ENCODE results near the gene GLYATL1. TPM values are rescaled to one million over a fixed set of nuclear protein-coding genes. Genes with fewer than 3 reads are reported as not detected.

GLYATL1 gene
- total RNA-seq = under 1 TPM in 1 of 4 donors, not detected in 3; 0.69 TPM

GRCh38 chr11:58939277-58939676, at the start of gene GLYATL1:
TSS of gene GLYATL1 (plus strand) at chr11:58939488. CDS start at chr11:58947088, 7,600 bp downstream.
- no peak for ATAC-seq (ENCODE audit: low FRiP score)
- no peak for TF ChIP-seq CTCF (IDR thresholded peaks at IDR 0.05)
- DNase-seq (ENCODE audit: low spot score) = no peak

GRCh38 chr11:58893899-58894298, 45.4 kb upstream of the GLYATL1 start:
- no peak for ATAC-seq (ENCODE audit: low FRiP score)
- no peak for DNase-seq (ENCODE audit: low spot score)
- TF ChIP-seq CTCF (IDR thresholded peaks at IDR 0.05) = no peak

GRCh38 chr11:58898106-58898505, 41.2 kb upstream of the GLYATL1 start:
- no peak for DNase-seq (ENCODE audit: low spot score)
- no peak for TF ChIP-seq CTCF (IDR thresholded peaks at IDR 0.05)
- ATAC-seq (ENCODE audit: low FRiP score) = no peak

GRCh38 chr11:58900479-58901420, 38.5 kb upstream of the GLYATL1 start:
- DNase-seq (ENCODE audit: low spot score) (no peak), ATAC-seq (ENCODE audit: low FRiP score) (no peak)
- TF ChIP-seq CTCF (IDR thresholded peaks at IDR 0.05) = no peak

GRCh38 chr11:58902881-58903280, 36.4 kb upstream of the GLYATL1 start:
- no peak for TF ChIP-seq CTCF (IDR thresholded peaks at IDR 0.05)
- DNase-seq (ENCODE audit: low spot score) (no peak), ATAC-seq (ENCODE audit: low FRiP score) (no peak)

- no peak for TF ChIP-seq CTCF (IDR thresholded peaks at IDR 0.05)
- ATAC-seq (ENCODE audit: low FRiP score) (peak; percentile 52), DNase-seq (ENCODE audit: low spot score) (no peak)
Observed at GRCh38 chr11:58905011-58905720, 34.1 kb upstream of the GLYATL1 start.

Data from omental fat pad (tissue), 4 donors.